ENCODE results near the gene MYB. TPM values are rescaled to one million over a fixed set of nuclear protein-coding genes. Genes with fewer than 3 reads are reported as not detected.
A peak's percentile ranks its signal among the peaks of the same experiment; 100 is the strongest.

Gene MYB
- total and polyA plus RNA-seq, 2 of the 8 experiments (the other 6 are each of a cell fraction or from before 2014, with no cell fraction given) = 4.0 to 7.6 TPM

DNA sequence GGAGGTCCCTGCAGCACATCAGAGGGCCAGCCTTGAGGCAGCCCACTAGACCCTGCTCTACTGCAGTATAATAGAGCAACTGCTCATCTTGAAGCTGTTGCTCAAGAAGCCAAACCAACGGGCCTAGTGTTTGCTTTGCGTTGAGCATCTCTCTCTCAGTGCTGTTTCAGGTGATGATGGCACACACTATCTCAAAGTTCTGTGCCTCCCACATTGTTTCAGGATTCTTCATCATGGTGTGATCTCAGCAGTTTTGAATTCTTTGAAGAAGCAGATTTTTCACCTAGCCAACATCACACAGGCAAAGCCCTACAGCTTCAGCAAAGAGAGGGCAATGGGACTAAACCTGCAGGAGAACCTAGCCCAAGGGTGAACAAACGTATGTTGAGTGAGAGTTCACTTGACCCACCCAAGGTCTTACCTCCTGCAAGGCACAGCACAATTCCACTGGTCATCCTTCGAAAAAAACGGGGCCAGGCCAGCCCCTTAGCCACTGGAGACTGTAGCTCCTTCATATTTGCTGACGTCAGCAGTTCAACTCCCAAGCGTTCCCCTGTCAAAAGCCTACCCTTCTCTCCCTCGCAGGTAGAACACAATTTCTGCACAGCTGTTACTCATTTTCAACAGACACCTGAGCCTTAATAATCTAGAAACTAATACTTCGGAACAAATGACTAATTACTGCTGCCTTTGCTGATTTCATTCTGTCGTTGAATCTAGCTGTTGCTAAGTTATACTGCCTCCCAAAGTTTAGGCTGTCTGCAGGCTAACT, 15.8 kb downstream of the MYB start:
- CTCF ChIA-PET (ENCODE audit: partially characterized antibody) = interaction anchor here (0.6 to 2.1 kb wide), 5 partner anchors 17 to 54 kb away, joined by 3 to 8 read pairs (median 3); no protein-coding TSS in a partner anchor
- Histone ChIP-seq H2BK15ac (ENCODE audit: low read length) (no peak overlapping the region), H2BK5ac (ENCODE audit: low read depth, low read length) (no peak overlapping the region), H3K4me2 (ENCODE audit: insufficient read depth in 1 of 2, low read depth in 2 of 2, low read length in 2 of 2) (no peak overlapping the region), H3K23me2 (ENCODE audit: low read depth, low read length) (no peaks in the 10 kb centered on the region), H3K27ac (ENCODE audit: low read depth, low read length) (no peak overlapping the region), H2BK20ac (ENCODE audit: low read length) (no peak overlapping the region), H3K79me1 (ENCODE audit: low read depth, low read length) (no peaks in the 10 kb centered on the region), H2AFZ (ENCODE audit: low read length) (no peak overlapping the region), H2BK12ac (ENCODE audit: low read depth, low read length) (no peak overlapping the region), H3K4me3 (ENCODE audit: extremely low read depth in 1 of 4, insufficient read depth in 2 of 4, low read depth in 3 of 4, low read length in 4 of 4) (no peak overlapping the region), H4K8ac (ENCODE audit: extremely low read depth, insufficient read depth, low read length) (peak overlapping the region; percentile 83; the same call in 1 of the 2 replicates), H3K27me3 (replicated peaks in 1 of 4; ENCODE audit: control insufficient read depth in 3 of 4, extremely low read depth in 1 of 4, insufficient read depth in 3 of 4, low read length in 3 of 4) (no peaks in the 10 kb centered on the region), H2AK5ac (ENCODE audit: low read depth, low read length) (no peak overlapping the region), H4K5ac (ENCODE audit: insufficient read length, low read depth, low read length) (no peak overlapping the region), H3K9ac (replicated peaks in 1 of 4; ENCODE audit: extremely low read depth in 1 of 4, low read depth in 3 of 4, low read length in 3 of 4) (no peak overlapping the region), H4K20me1 (replicated peaks in 1 of 2; ENCODE audit: control insufficient read depth in 1 of 2, insufficient read depth in 2 of 2, low read length in 2 of 2) (no peaks in the 10 kb centered on the region), H3K9me3 (ENCODE audit: insufficient read depth in 2 of 2, low read depth in 1 of 2, low read length in 1 of 2) (no peaks in the 10 kb centered on the region), H3K79me2 (ENCODE audit: control insufficient read depth in 1 of 2, insufficient read depth in 2 of 2, low read length in 2 of 2) (no peaks in the 10 kb centered on the region), H3K4me1 (replicated peaks in 1 of 4; ENCODE audit: control insufficient read depth in 3 of 4, insufficient read depth in 4 of 4, low read length in 3 of 4) (no peaks in the 10 kb centered on the region), H3K14ac (ENCODE audit: insufficient read length) (no peak overlapping the region), H3K56ac (replicated peaks; ENCODE audit: insufficient read length, low read depth, low read length) (no peak overlapping the region), H3K36me3 (ENCODE audit: control insufficient read depth in 2 of 4, insufficient read depth in 4 of 4, low read length in 3 of 4) (peaks cover 17 to 96% (median 42%) of the 10 kb centered on the region in 4 experiments; a peak in 7 of 8 replicates), H3K4ac (replicated peaks; ENCODE audit: insufficient read length, low read depth, low read length) (no peak overlapping the region), H4K91ac (replicated peaks; ENCODE audit: insufficient read length, low read length) (no peak overlapping the region), H3K18ac (ENCODE audit: extremely low read depth, low read length) (no peak overlapping the region), H2BK120ac (replicated peaks; ENCODE audit: low read depth, low read length) (no peak overlapping the region), H3K23ac (ENCODE audit: insufficient read length) (no peak overlapping the region)
- no peak for FAIRE-seq
- peak; percentile 94 for TF ChIP-seq MAFK (IDR thresholded peaks at IDR 0.05; ENCODE audit: low read depth, low read length)
- no peak for TF ChIP-seq TAF1 (IDR thresholded peaks at IDR 0.05; ENCODE audit: low read depth, low read length)
- 94% methylated on average over 10 of the region's 10 CpGs; no CpG with 5 or more reads in 1 of the 2 experiments for WGBS, 2 experiments (ENCODE audit: extremely low coverage in 1 of 2, insufficient coverage in 1 of 2, insufficient read length in 1 of 2, insufficient replicate concordance in 2 of 2, low coverage in 1 of 2, low lambda C conversion rate in 2 of 2, missing lambda C conversion rate in 1 of 2)
- POLR2A ChIA-PET (ENCODE audit: partially characterized antibody) = no interaction called here
- DNase-seq (ENCODE audit: low read depth in 1 of 2, low spot score in 2 of 2) = no peak

Data from H1 (cell line).